WTC11 (cell line): Measurements from ENCODE around the gene BABAM2. TPM values are rescaled to one million over a fixed set of nuclear protein-coding genes. Genes with fewer than 3 reads are reported as not detected.

Source experiments
- ATAC-seq: fragments of 200-7000 bp; cut with Tn5 transposase; 2 replicates; pipeline ENCODE4 v1.10.0; 2021; ENCODE audit warnings: mild to moderate bottlenecking, moderate library complexity
- CTCF ChIA-PET: fragments of 300-600 bp; sonication (Branson Sonifier 250); formaldehyde crosslinking; loops from one replicate; lab custom pipeline; 2021; ENCODE audit warnings: antibody characterized with exemption; lab: Charles Lee
- POLR2A ChIA-PET: fragments of 350-600 bp; sonication (Branson Sonifier 250); formaldehyde crosslinking; loops from one replicate; lab custom pipeline; 2021; ENCODE audit warnings: antibody characterized with exemption; lab: Charles Lee
- DNase-seq: peaks from one replicate; pipeline ENCODE4 v3.0.0; 2021; ENCODE audit warnings: low spot score
- H3K27ac Mint-ChIP-seq: 2 replicates; pipeline ENCODE4 v1.8.0; 2021; ENCODE audit warnings: mixed read lengths
- H3K27me3 Mint-ChIP-seq: 2 replicates; pipeline ENCODE4 v1.8.0; 2021; ENCODE audit warnings: low read depth, mild to moderate bottlenecking, moderate library complexity, mixed read lengths
- H3K36me3 Mint-ChIP-seq: 2 replicates; pipeline ENCODE4 v1.8.0; 2021; ENCODE audit warnings: mixed read lengths
- H3K4me1 Mint-ChIP-seq: 2 replicates; pipeline ENCODE4 v1.8.0; 2022; ENCODE audit warnings: mixed read lengths
- H3K4me3 Mint-ChIP-seq: 2 replicates; pipeline ENCODE4 v1.8.0; 2021; ENCODE audit warnings: mild to moderate bottlenecking, moderate library complexity, mixed read lengths
- H3K9me3 Mint-ChIP-seq: 2 replicates; pipeline ENCODE4 v1.8.0; 2021; ENCODE audit warnings: mixed read lengths
- ELF4 ChIP-seq: sonication (generic); formaldehyde crosslinking; IDR thresholded peaks from 2 replicates; pipeline ENCODE4 v1.8.1; 2022; ENCODE audit warnings: low read depth, mild to moderate bottlenecking, moderate library complexity, missing genetic modification reagents
- EMX1 ChIP-seq: fragments of 250-450 bp; sonication (Bioruptor Pico); IDR thresholded peaks from 2 replicates; pipeline ENCODE4 v1.8.0; 2021; ENCODE audit warnings: mild to moderate bottlenecking
- ESRRA ChIP-seq: sonication (generic); formaldehyde crosslinking; IDR thresholded peaks from 2 replicates; pipeline ENCODE4 v1.8.1; 2022; ENCODE audit warnings: mild to moderate bottlenecking, missing genetic modification reagents, borderline replicate concordance
- FOXP1 ChIP-seq: sonication (generic); formaldehyde crosslinking; IDR thresholded peaks from 2 replicates; pipeline ENCODE4 v1.8.0; 2022; ENCODE audit warnings: missing genetic modification reagents, mild to moderate bottlenecking, moderate library complexity, borderline replicate concordance
- GABPB1 ChIP-seq: sonication (generic); formaldehyde crosslinking; IDR thresholded peaks from 2 replicates; pipeline ENCODE4 v1.8.1; 2023; ENCODE audit warnings: mild to moderate bottlenecking, missing genetic modification reagents
- GRHL2 ChIP-seq: fragments of 250-450 bp; sonication (Bioruptor Pico); IDR thresholded peaks from 2 replicates; pipeline ENCODE4 v1.8.0; 2022; ENCODE audit warnings: mild to moderate bottlenecking, moderate library complexity; ENCODE audit not compliant: insufficient replicate concordance, severe bottlenecking
- JUN ChIP-seq: sonication (generic); formaldehyde crosslinking; IDR thresholded peaks from 2 replicates; pipeline ENCODE4 v1.8.0; 2023; ENCODE audit warnings: mild to moderate bottlenecking, missing genetic modification reagents
- KAT7 ChIP-seq: sonication (generic); formaldehyde crosslinking; IDR thresholded peaks from 2 replicates; pipeline ENCODE4 v1.8.1; 2023; ENCODE audit warnings: missing genetic modification reagents, mild to moderate bottlenecking, borderline replicate concordance
- MYBL2 ChIP-seq: sonication (generic); formaldehyde crosslinking; IDR thresholded peaks from 2 replicates; pipeline ENCODE4 v1.8.1; 2023; ENCODE audit warnings: mild to moderate bottlenecking, moderate library complexity, missing genetic modification reagents
- SP1 ChIP-seq: sonication (generic); formaldehyde crosslinking; conservative IDR thresholded peaks from 2 replicates; pipeline ENCODE4 v1.8.1; 2022; ENCODE audit warnings: missing genetic modification reagents
- TP53 ChIP-seq: sonication (generic); formaldehyde crosslinking; IDR thresholded peaks from 2 replicates; pipeline ENCODE4 v1.8.1; 2023; ENCODE audit warnings: mild to moderate bottlenecking, missing genetic modification reagents
- ZNF138 ChIP-seq: sonication (generic); formaldehyde crosslinking; conservative IDR thresholded peaks from 2 replicates; pipeline ENCODE4 v1.8.1; 2022; ENCODE audit warnings: mild to moderate bottlenecking, moderate library complexity, missing genetic modification reagents
- ZNF423 ChIP-seq: fragments of 250-450 bp; sonication (Bioruptor Pico); IDR thresholded peaks from 2 replicates; pipeline ENCODE4 v2.1.2; 2022; ENCODE audit warnings: mild to moderate bottlenecking, moderate library complexity
- total RNA-seq: library from RNA; stranded (reverse); gene quantifications from 3 replicates; pipeline ENCODE4 v1.2.3, GENCODE V29; 2021
- TF ChIP-seq, protein P1 (sequence below): sonication (generic); formaldehyde crosslinking; IDR thresholded peaks from 2 replicates; pipeline ENCODE4 v1.8.1; 2023; ENCODE audit warnings: mild to moderate bottlenecking, moderate library complexity, missing genetic modification reagents
- TF ChIP-seq, protein P2 (sequence below): sonication (generic); formaldehyde crosslinking; IDR thresholded peaks from 2 replicates; pipeline ENCODE4 v1.8.0; 2022; ENCODE audit warnings: mild to moderate bottlenecking, missing genetic modification reagents
- TF ChIP-seq, protein P3 (sequence below): sonication (generic); formaldehyde crosslinking; IDR thresholded peaks from 2 replicates; pipeline ENCODE4 v1.8.1; 2022; ENCODE audit warnings: mild to moderate bottlenecking, moderate library complexity, missing genetic modification reagents
- TF ChIP-seq, protein P4 (sequence below): sonication (generic); formaldehyde crosslinking; IDR thresholded peaks from 2 replicates; pipeline ENCODE4 v1.8.1; 2022; ENCODE audit warnings: low read depth, mild to moderate bottlenecking, moderate library complexity, missing genetic modification reagents, borderline replicate concordance
- TF ChIP-seq, protein P5 (sequence below): sonication (generic); formaldehyde crosslinking; IDR thresholded peaks from 2 replicates; pipeline ENCODE4 v1.8.0; 2022; ENCODE audit warnings: mild to moderate bottlenecking, missing genetic modification reagents
- TF ChIP-seq, protein P6 (sequence below): fragments of 250-450 bp; sonication (Bioruptor Pico); IDR thresholded peaks from 2 replicates; pipeline ENCODE4 v1.8.0; 2021; ENCODE audit warnings: mild to moderate bottlenecking
- TF ChIP-seq, protein P7 (sequence below): sonication (generic); formaldehyde crosslinking; conservative IDR thresholded peaks from 2 replicates; pipeline ENCODE4 v1.8.1; 2022; ENCODE audit warnings: mild to moderate bottlenecking, missing genetic modification reagents
- TF ChIP-seq, protein P8 (sequence below): sonication (generic); formaldehyde crosslinking; IDR thresholded peaks from 2 replicates; pipeline ENCODE4 v1.8.0; 2022; ENCODE audit warnings: mild to moderate bottlenecking, missing genetic modification reagents
- TF ChIP-seq, protein P9 (sequence below): sonication (generic); formaldehyde crosslinking; IDR thresholded peaks from 2 replicates; pipeline ENCODE4 v1.8.1; 2023; ENCODE audit warnings: mild to moderate bottlenecking, missing genetic modification reagents

Gene BABAM2
- total RNA-seq, 1 experiment from 2014 or later: 16.5 TPM

DNA sequence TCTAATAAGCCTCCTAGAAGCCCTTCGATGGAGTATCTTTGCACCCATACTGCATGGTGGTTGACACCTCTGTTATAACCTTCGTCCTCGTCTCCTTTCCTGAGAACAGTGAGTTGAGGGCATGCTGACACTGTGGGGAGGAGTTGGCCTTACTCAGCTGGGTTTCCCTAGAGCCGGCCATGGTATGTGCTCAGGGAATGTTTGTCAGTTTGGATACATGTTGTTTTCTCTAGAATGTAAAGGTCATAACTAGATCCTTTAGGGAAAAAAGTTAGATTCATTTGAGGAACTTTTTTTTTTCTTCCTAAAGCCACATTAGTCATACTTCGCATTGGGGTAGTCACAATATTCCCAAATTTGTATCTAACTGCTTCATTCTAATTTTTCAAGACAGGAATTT lies 396.1 kb downstream of the BABAM2 start (continued):
- TF ChIP-seq, protein P1, sequence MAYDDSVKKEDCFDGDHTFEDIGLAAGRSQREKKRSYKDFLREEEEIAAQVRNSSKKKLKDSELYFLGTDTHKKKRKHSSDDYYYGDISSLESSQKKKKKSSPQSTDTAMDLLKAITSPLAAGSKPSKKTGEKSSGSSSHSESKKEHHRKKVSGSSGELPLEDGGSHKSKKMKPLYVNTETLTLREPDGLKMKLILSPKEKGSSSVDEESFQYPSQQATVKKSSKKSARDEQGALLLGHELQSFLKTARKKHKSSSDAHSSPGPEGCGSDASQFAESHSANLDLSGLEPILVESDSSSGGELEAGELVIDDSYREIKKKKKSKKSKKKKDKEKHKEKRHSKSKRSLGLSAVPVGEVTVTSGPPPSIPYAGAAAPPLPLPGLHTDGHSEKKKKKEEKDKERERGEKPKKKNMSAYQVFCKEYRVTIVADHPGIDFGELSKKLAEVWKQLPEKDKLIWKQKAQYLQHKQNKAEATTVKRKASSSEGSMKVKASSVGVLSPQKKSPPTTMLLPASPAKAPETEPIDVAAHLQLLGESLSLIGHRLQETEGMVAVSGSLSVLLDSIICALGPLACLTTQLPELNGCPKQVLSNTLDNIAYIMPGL: no peak
- TF ChIP-seq ZNF138 (CRISPR knock-in tag): no peak
- TF ChIP-seq, protein P2, sequence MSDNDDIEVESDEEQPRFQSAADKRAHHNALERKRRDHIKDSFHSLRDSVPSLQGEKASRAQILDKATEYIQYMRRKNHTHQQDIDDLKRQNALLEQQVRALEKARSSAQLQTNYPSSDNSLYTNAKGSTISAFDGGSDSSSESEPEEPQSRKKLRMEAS (CRISPR knock-in tag): no peak
- no peak for TF ChIP-seq ZNF423
- TF ChIP-seq, protein P3, sequence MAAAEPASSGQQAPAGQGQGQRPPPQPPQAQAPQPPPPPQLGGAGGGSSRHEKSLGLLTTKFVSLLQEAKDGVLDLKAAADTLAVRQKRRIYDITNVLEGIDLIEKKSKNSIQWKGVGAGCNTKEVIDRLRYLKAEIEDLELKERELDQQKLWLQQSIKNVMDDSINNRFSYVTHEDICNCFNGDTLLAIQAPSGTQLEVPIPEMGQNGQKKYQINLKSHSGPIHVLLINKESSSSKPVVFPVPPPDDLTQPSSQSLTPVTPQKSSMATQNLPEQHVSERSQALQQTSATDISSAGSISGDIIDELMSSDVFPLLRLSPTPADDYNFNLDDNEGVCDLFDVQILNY (CRISPR knock-in tag): no peak
- TF ChIP-seq, all 79 proteins: peak for 0

DNA sequence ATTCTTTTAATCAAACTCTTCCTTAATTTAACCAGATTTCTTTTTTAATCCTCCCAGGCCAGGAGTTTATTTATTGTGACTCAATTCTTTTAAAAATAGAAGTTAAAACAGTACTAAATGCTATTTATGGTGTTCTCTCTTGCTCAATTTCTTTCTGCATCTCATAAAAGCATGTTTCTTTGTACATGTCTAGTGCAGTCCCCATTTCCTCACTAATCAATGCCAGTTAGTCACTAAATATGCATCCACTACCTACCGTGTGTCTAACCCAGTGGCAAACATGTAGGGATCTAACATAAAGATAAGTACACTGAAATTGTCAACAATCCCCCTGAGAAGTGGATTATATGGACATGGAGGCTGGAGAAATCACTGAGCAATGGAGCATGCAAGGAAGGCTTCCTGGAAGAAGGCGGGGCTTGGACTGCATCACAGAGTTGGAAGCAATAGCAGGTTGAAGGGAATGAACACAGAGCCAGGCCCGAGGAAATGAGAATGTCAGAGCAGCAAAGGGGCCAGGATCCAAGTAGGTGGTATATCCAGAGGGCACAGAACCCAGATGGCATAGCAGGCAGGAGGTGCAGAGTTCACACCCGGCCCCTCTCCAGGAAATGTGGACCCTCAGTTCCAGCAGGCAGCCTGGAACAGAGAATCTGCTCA lies 396.9 kb downstream of the BABAM2 start:
- H3K9me3 Mint-ChIP-seq: no peaks in the 10 kb centered on the region
- H3K4me3 Mint-ChIP-seq: no peak overlapping the region
- DNase-seq (no peak), ATAC-seq (no peak)
- ChIA-PET CTCF (no interaction called here), POLR2A (no interaction called here)
- no peak overlapping the region for H3K27ac Mint-ChIP-seq
- H3K36me3 Mint-ChIP-seq: no peaks in the 10 kb centered on the region
- no peaks in the 10 kb centered on the region for H3K27me3 Mint-ChIP-seq
- H3K4me1 Mint-ChIP-seq: no peaks in the 10 kb centered on the region
- TF ChIP-seq GABPB1 (CRISPR knock-in tag) (no peak), ESRRA (CRISPR knock-in tag) (no peak), TP53 (CRISPR knock-in tag) (no peak)
- TF ChIP-seq, protein P4, sequence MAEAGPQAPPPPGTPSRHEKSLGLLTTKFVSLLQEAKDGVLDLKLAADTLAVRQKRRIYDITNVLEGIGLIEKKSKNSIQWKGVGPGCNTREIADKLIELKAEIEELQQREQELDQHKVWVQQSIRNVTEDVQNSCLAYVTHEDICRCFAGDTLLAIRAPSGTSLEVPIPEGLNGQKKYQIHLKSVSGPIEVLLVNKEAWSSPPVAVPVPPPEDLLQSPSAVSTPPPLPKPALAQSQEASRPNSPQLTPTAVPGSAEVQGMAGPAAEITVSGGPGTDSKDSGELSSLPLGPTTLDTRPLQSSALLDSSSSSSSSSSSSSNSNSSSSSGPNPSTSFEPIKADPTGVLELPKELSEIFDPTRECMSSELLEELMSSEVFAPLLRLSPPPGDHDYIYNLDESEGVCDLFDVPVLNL (CRISPR knock-in tag): no peak
- TF ChIP-seq, protein P5, sequence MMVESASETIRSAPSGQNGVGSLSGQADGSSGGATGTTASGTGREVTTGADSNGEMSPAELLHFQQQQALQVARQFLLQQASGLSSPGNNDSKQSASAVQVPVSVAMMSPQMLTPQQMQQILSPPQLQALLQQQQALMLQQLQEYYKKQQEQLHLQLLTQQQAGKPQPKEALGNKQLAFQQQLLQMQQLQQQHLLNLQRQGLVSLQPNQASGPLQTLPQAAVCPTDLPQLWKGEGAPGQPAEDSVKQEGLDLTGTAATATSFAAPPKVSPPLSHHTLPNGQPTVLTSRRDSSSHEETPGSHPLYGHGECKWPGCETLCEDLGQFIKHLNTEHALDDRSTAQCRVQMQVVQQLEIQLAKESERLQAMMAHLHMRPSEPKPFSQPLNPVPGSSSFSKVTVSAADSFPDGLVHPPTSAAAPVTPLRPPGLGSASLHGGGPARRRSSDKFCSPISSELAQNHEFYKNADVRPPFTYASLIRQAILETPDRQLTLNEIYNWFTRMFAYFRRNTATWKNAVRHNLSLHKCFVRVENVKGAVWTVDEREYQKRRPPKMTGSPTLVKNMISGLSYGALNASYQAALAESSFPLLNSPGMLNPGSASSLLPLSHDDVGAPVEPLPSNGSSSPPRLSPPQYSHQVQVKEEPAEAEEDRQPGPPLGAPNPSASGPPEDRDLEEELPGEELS: no peak

DNA sequence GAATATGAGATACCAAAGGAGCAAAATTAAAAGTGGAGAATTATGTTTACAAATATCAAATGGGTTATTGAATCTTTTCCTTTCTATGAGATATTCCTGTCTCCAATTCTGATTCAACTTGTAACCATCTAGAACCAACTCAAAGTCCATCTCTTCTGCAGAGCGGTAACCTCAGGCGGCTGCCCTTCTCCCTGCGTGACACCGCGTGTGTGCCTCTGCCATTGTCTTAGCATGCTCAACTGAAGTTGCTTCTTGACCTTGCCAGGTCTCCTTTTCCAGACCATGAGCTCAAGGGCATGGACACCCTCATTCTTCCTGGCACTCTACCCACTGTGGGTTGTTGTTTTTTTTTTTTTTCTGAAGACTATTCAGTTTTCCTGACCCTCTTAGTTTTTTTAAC lies 398.1 kb downstream of the BABAM2 start:
- no peaks in the 10 kb centered on the region for H3K9me3 Mint-ChIP-seq
- no peaks in the 10 kb centered on the region for H3K4me1 Mint-ChIP-seq
- H3K27me3 Mint-ChIP-seq: no peaks in the 10 kb centered on the region
- ChIA-PET POLR2A (no interaction called here), CTCF (no interaction called here)
- DNase-seq: no peak
- H3K27ac Mint-ChIP-seq: no peak overlapping the region
- TF ChIP-seq ZNF423 (no peak), KAT7 (CRISPR knock-in tag) (no peak), FOXP1 (CRISPR knock-in tag) (no peak), SP1 (CRISPR knock-in tag) (no peak), ELF4 (no peak), GRHL2 (CRISPR knock-in tag) (no peak), MYBL2 (CRISPR knock-in tag) (no peak), JUN (CRISPR knock-in tag) (no peak), EMX1 (CRISPR knock-in tag) (no peak)
- TF ChIP-seq, protein P6, sequence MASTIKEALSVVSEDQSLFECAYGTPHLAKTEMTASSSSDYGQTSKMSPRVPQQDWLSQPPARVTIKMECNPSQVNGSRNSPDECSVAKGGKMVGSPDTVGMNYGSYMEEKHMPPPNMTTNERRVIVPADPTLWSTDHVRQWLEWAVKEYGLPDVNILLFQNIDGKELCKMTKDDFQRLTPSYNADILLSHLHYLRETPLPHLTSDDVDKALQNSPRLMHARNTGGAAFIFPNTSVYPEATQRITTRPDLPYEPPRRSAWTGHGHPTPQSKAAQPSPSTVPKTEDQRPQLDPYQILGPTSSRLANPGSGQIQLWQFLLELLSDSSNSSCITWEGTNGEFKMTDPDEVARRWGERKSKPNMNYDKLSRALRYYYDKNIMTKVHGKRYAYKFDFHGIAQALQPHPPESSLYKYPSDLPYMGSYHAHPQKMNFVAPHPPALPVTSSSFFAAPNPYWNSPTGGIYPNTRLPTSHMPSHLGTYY (CRISPR knock-in tag): no peak
- TF ChIP-seq, protein P7, sequence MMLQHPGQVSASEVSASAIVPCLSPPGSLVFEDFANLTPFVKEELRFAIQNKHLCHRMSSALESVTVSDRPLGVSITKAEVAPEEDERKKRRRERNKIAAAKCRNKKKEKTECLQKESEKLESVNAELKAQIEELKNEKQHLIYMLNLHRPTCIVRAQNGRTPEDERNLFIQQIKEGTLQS (CRISPR knock-in tag): no peak
- TF ChIP-seq, protein P8, sequence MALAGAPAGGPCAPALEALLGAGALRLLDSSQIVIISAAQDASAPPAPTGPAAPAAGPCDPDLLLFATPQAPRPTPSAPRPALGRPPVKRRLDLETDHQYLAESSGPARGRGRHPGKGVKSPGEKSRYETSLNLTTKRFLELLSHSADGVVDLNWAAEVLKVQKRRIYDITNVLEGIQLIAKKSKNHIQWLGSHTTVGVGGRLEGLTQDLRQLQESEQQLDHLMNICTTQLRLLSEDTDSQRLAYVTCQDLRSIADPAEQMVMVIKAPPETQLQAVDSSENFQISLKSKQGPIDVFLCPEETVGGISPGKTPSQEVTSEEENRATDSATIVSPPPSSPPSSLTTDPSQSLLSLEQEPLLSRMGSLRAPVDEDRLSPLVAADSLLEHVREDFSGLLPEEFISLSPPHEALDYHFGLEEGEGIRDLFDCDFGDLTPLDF (CRISPR knock-in tag): no peak
- TF ChIP-seq, protein P9, sequence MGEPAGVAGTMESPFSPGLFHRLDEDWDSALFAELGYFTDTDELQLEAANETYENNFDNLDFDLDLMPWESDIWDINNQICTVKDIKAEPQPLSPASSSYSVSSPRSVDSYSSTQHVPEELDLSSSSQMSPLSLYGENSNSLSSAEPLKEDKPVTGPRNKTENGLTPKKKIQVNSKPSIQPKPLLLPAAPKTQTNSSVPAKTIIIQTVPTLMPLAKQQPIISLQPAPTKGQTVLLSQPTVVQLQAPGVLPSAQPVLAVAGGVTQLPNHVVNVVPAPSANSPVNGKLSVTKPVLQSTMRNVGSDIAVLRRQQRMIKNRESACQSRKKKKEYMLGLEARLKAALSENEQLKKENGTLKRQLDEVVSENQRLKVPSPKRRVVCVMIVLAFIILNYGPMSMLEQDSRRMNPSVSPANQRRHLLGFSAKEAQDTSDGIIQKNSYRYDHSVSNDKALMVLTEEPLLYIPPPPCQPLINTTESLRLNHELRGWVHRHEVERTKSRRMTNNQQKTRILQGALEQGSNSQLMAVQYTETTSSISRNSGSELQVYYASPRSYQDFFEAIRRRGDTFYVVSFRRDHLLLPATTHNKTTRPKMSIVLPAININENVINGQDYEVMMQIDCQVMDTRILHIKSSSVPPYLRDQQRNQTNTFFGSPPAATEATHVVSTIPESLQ (CRISPR knock-in tag): no peak
- H3K36me3 Mint-ChIP-seq: no peaks in the 10 kb centered on the region
- H3K4me3 Mint-ChIP-seq: no peak overlapping the region
- ATAC-seq: no peak
